ENCODE data around the gene CHAF1A. TPM values are rescaled to one million over a fixed set of nuclear protein-coding genes. Genes with fewer than 3 reads are reported as not detected.

The CHAF1A gene
- total and polyA plus RNA-seq, 2 of the 8 experiments (the other 6 are each of a cell fraction or from before 2014, with no cell fraction given): 122 to 147 TPM

- H3K79me2 ChIP-seq (ENCODE audit: control insufficient read depth in 1 of 2, insufficient read depth in 2 of 2, low read length in 2 of 2): peaks cover 4 to 73% of the 10 kb centered on the region in 2 experiments; a peak in 3 of 4 replicates
- peaks cover 19% of the 10 kb centered on the region for H3K79me1 ChIP-seq (ENCODE audit: low read depth, low read length)
- no peak overlapping the region for H4K5ac ChIP-seq (ENCODE audit: insufficient read length, low read depth, low read length)
- no peak overlapping the region for H2BK15ac ChIP-seq (ENCODE audit: low read length)
- no peak overlapping the region for H3K23ac ChIP-seq (ENCODE audit: insufficient read length)
- TF ChIP-seq MAFK (IDR thresholded peaks at IDR 0.05; ENCODE audit: low read depth, low read length) (no peak), TAF1 (IDR thresholded peaks at IDR 0.05; ENCODE audit: low read depth, low read length) (no peak)
- H4K20me1 ChIP-seq (replicated peaks in 1 of 2; ENCODE audit: control insufficient read depth in 1 of 2, insufficient read depth in 2 of 2, low read length in 2 of 2): peaks cover 7 to 23% of the 10 kb centered on the region in 2 experiments
- ChIA-PET CTCF (ENCODE audit: partially characterized antibody) (interaction anchor here (0.6 to 5.6 kb wide), 5 partner anchors 17 to 37 kb away, joined by 3 to 35 read pairs (median 4); no protein-coding TSS in a partner anchor), POLR2A (ENCODE audit: partially characterized antibody) (interaction anchor here (1.3 to 1.6 kb wide), 2 partner anchors 8 to 44 kb away, joined by 3 to 4 read pairs; no protein-coding TSS in a partner anchor)
- no peak overlapping the region for H2AFZ ChIP-seq (ENCODE audit: low read length)
- H3K14ac ChIP-seq (ENCODE audit: insufficient read length): no peak overlapping the region
- H3K4me2 ChIP-seq (ENCODE audit: insufficient read depth in 1 of 2, low read depth in 2 of 2, low read length in 2 of 2): no peak overlapping the region
- H3K4ac ChIP-seq (replicated peaks; ENCODE audit: insufficient read length, low read depth, low read length): no peak overlapping the region
- no peaks in the 10 kb centered on the region for H3K9me3 ChIP-seq (ENCODE audit: insufficient read depth in 2 of 2, low read depth in 1 of 2, low read length in 1 of 2)
- H2BK12ac ChIP-seq (ENCODE audit: low read depth, low read length): no peak overlapping the region
- no peak overlapping the region for H2AK5ac ChIP-seq (ENCODE audit: low read depth, low read length)
- peaks cover 0 to 13% (median 5%) of the 10 kb centered on the region in 4 experiments; a peak in 4 of 7 replicates for H3K4me1 ChIP-seq (replicated peaks in 1 of 4; ENCODE audit: control insufficient read depth in 3 of 4, insufficient read depth in 4 of 4, low read length in 3 of 4)
- no peak for DNase-seq (ENCODE audit: low read depth in 1 of 2, low spot score in 2 of 2)
- 86% methylated on average over 15 of the region's 15 CpGs; no CpG with 5 or more reads in 1 of the 2 experiments for WGBS, 2 experiments (ENCODE audit: extremely low coverage in 1 of 2, insufficient coverage in 1 of 2, insufficient read length in 1 of 2, insufficient replicate concordance in 2 of 2, low coverage in 1 of 2, low lambda C conversion rate in 2 of 2, missing lambda C conversion rate in 1 of 2)
- no peak overlapping the region for H4K91ac ChIP-seq (replicated peaks; ENCODE audit: insufficient read length, low read length)
- no peak overlapping the region for H3K56ac ChIP-seq (replicated peaks; ENCODE audit: insufficient read length, low read depth, low read length)
- no peak overlapping the region for H3K4me3 ChIP-seq (ENCODE audit: extremely low read depth in 1 of 4, insufficient read depth in 2 of 4, low read depth in 3 of 4, low read length in 4 of 4)
- H3K27me3 ChIP-seq (replicated peaks in 1 of 4; ENCODE audit: control insufficient read depth in 3 of 4, extremely low read depth in 1 of 4, insufficient read depth in 3 of 4, low read length in 3 of 4): no peaks in the 10 kb centered on the region
- no peaks in the 10 kb centered on the region for H3K36me3 ChIP-seq (ENCODE audit: control insufficient read depth in 2 of 4, insufficient read depth in 4 of 4, low read length in 3 of 4)
- no peak overlapping the region for H2BK5ac ChIP-seq (ENCODE audit: low read depth, low read length)
- H3K27ac ChIP-seq (ENCODE audit: low read depth, low read length): no peak overlapping the region
- no peak overlapping the region for H2BK120ac ChIP-seq (replicated peaks; ENCODE audit: low read depth, low read length)
- no peak overlapping the region; the same call in 1 of the 2 replicates for H4K8ac ChIP-seq (ENCODE audit: extremely low read depth, insufficient read depth, low read length)
- H3K18ac ChIP-seq (ENCODE audit: extremely low read depth, low read length): no peak overlapping the region
- FAIRE-seq: no peak
- peaks cover 5% of the 10 kb centered on the region; the same call in 1 of the 2 replicates for H3K23me2 ChIP-seq (ENCODE audit: low read depth, low read length)
- H3K9ac ChIP-seq (replicated peaks in 1 of 4; ENCODE audit: extremely low read depth in 1 of 4, low read depth in 3 of 4, low read length in 3 of 4): no peak overlapping the region; a peak in 1 of 7 replicates
- no peak overlapping the region for H2BK20ac ChIP-seq (ENCODE audit: low read length)
Observed at GRCh38 chr19:4396949-4397783, 5.3 kb upstream of the CHAF1A start.
